Ovary (tissue), 3 donors: ENCODE measurements around the gene RPA3.

ENCODE experiments used
- POLR2A ChIP-seq: fragments of 450-650 bp; IDR thresholded peaks from one replicate; pipeline ENCODE4 v1.6.1; 2017; ENCODE audit warnings: antibody characterized with exemption, mild to moderate bottlenecking, moderate library complexity
- TF ChIP-seq, protein P1 (sequence below), 3 donors: fragments of 450-650 bp in 2 of 3; fragments of 200-600 bp in 1 of 3; IDR thresholded peaks; one replicate each; pipeline versions ENCODE4 v1.5.1 to v1.8.0; 2016 to 2022; ENCODE audit warnings: antibody characterized with exemption in 3 of 3, mild to moderate bottlenecking in 1 of 3
- donor health status: DM: no; HTN: no; CAD: no.

DNA sequence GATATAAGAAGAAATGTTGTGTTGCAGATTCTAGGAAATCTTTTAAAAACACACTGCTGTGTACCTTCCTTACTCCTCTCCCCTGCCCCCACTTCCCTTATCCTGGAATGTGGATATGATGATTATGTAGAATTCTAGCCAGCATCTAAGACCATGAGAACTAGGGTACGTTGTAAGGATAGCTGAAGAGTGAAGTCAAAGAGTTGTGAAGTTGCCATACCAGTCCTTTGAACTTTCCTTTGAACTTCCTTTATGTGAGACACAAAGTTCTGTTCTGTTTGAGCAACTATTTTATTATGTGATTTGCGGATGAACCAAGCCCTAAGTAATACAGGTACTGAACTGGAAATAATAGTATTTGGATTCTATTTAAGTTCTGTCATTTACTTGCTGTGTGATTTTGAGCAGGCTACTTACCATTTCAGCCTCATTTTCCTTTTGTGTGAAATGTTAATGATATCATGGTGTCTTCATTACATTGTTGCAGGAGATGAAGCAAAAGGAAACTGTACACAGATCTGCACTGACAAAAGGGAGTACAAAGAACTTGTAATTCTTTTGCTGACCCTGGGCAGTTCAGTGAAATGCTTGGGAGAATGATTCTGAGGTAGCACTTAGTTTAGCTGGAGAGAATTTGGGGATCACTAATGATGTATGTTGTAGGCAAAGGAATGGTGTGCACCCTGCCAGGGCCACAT is 31.4 kb downstream of the RPA3 start:
- TF ChIP-seq, protein P1, sequence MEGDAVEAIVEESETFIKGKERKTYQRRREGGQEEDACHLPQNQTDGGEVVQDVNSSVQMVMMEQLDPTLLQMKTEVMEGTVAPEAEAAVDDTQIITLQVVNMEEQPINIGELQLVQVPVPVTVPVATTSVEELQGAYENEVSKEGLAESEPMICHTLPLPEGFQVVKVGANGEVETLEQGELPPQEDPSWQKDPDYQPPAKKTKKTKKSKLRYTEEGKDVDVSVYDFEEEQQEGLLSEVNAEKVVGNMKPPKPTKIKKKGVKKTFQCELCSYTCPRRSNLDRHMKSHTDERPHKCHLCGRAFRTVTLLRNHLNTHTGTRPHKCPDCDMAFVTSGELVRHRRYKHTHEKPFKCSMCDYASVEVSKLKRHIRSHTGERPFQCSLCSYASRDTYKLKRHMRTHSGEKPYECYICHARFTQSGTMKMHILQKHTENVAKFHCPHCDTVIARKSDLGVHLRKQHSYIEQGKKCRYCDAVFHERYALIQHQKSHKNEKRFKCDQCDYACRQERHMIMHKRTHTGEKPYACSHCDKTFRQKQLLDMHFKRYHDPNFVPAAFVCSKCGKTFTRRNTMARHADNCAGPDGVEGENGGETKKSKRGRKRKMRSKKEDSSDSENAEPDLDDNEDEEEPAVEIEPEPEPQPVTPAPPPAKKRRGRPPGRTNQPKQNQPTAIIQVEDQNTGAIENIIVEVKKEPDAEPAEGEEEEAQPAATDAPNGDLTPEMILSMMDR (IDR thresholded peaks at IDR 0.05): no peak
- TF ChIP-seq POLR2A: no peak
